IMR-90 (cell line): ENCODE data around the gene MTF1. TPM values are rescaled to one million over a fixed set of nuclear protein-coding genes. Genes with fewer than 3 reads are reported as not detected.

ENCODE experiments used
- ATAC-seq: fragments of 200-7000 bp; cut with Tn5 transposase; 2 replicates; pipeline ENCODE4 v1.9.1; 2020; ENCODE audit warnings: low read depth, mild to moderate bottlenecking, moderate library complexity
- BruUV-seq: library from RNA; stranded (reverse); fragments of 400-500 nt; replicated peaks from 2 replicates; lab custom pipeline; 2021; lab: Mats Ljungman, UMichigan
- CTCF ChIA-PET: fragments of 300-600 bp; formaldehyde crosslinking; extraction: SDS; loops from one replicate; lab custom pipeline; 2021; ENCODE audit warnings: antibody characterized with exemption; lab: Yijun Ruan, JAX
- POLR2A ChIA-PET: fragments of 300-600 bp; sonication (Branson Sonifier 250); formaldehyde crosslinking; loops from one replicate; lab custom pipeline; 2022; ENCODE audit warnings: antibody characterized with exemption; ENCODE audit not compliant: unreplicated experiment; lab: Charles Lee
- DNase-seq: peaks from one replicate; pipeline ENCODE4 v3.0.0; 2013
- H2AFZ ChIP-seq: replicated peaks from 2 replicates; pipeline ENCODE3; 2013; ENCODE audit warnings: low read length, mild to moderate bottlenecking; ENCODE audit not compliant: poor library complexity
- H2AK5ac ChIP-seq: 2 replicates; pipeline ENCODE4 v1.6.1; 2013; ENCODE audit warnings: low read depth, low read length, inconsistent platforms
- H2AK9ac ChIP-seq: replicated peaks from 2 replicates; pipeline ENCODE3; 2013; ENCODE audit warnings: mild to moderate bottlenecking, low read depth, low read length, moderate library complexity; ENCODE audit not compliant: poor library complexity
- H2BK120ac ChIP-seq: 2 replicates; pipeline ENCODE4 v1.6.1; 2013; ENCODE audit warnings: low read depth, low read length, inconsistent platforms
- H2BK15ac ChIP-seq: 3 replicates; pipeline ENCODE4 v1.6.1; 2013; ENCODE audit warnings: low read depth, low read length, inconsistent platforms
- H2BK20ac ChIP-seq: 2 replicates; pipeline ENCODE4 v1.6.1; 2013; ENCODE audit warnings: low read depth, mild to moderate bottlenecking, inconsistent platforms, low read length, moderate library complexity
- H2BK5ac ChIP-seq: 2 replicates; pipeline ENCODE4 v1.6.1; 2013; ENCODE audit warnings: mild to moderate bottlenecking, low read depth, low read length, inconsistent platforms; ENCODE audit not compliant: poor library complexity, severe bottlenecking
- H3K14ac ChIP-seq: replicated peaks from 2 replicates; pipeline ENCODE4 v1.6.1; 2013; ENCODE audit warnings: low read depth, low read length, inconsistent platforms
- H3K18ac ChIP-seq: 2 replicates; pipeline ENCODE4 v1.6.1; 2013; ENCODE audit warnings: low read depth, low read length, control low read depth
- H3K23ac ChIP-seq: 2 replicates; pipeline ENCODE4 v1.6.1; 2013; ENCODE audit warnings: low read depth, low read length, inconsistent platforms
- H3K27ac ChIP-seq: 2 replicates; pipeline ENCODE4 v1.5.1; 2013; ENCODE audit warnings: mild to moderate bottlenecking, control low read depth, low read length; ENCODE audit not compliant: insufficient read depth
- H3K27me3 ChIP-seq: 2 replicates; pipeline ENCODE4 v1.6.1; 2013; ENCODE audit warnings: low read length; ENCODE audit not compliant: control insufficient read depth, insufficient read depth
- H3K36me3 ChIP-seq: 2 replicates; pipeline ENCODE4 v1.6.1; 2013; ENCODE audit warnings: low read length, mixed read lengths; ENCODE audit not compliant: control insufficient read depth, insufficient read depth
- H3K4ac ChIP-seq: 2 replicates; pipeline ENCODE4 v1.6.1; 2013; ENCODE audit warnings: low read depth, low read length, inconsistent platforms
- H3K4me1 ChIP-seq: 2 replicates; pipeline ENCODE4 v1.6.1; 2013; ENCODE audit warnings: low read length, mixed read lengths; ENCODE audit not compliant: control insufficient read depth, insufficient read depth
- H3K4me2 ChIP-seq: 2 replicates; pipeline ENCODE4 v1.6.1; 2013; ENCODE audit warnings: low read depth, mild to moderate bottlenecking, control low read depth, low read length, moderate library complexity
- H3K4me3 ChIP-seq: 2 replicates; pipeline ENCODE4 v1.5.1; 2013; ENCODE audit warnings: low read depth, mild to moderate bottlenecking, control low read depth, low read length, moderate library complexity; ENCODE audit not compliant: insufficient read depth
- H3K56ac ChIP-seq: 2 replicates; pipeline ENCODE4 v1.6.1; 2013; ENCODE audit warnings: low read length, inconsistent platforms; ENCODE audit not compliant: insufficient read depth; ENCODE audit errors: extremely low read depth
- H3K79me1 ChIP-seq, 2 experiments: 2 replicates each; pipeline ENCODE4 v1.6.1; 2013; ENCODE audit warnings: low read length in 2 of 2, inconsistent platforms in 1 of 2, low read depth in 1 of 2
- H3K9ac ChIP-seq: 2 replicates; pipeline ENCODE4 v1.6.1; 2013; ENCODE audit warnings: low read depth, low read length, control low read depth
- H3K9me1 ChIP-seq: 2 replicates; pipeline ENCODE4 v1.6.1; 2013; ENCODE audit warnings: low read length, inconsistent platforms; ENCODE audit not compliant: insufficient read depth
- H3K9me3 ChIP-seq: 2 replicates; pipeline ENCODE4 v1.6.1; 2013; ENCODE audit warnings: low read length; ENCODE audit not compliant: control insufficient read depth, insufficient read depth
- H4K20me1 ChIP-seq: 2 replicates; pipeline ENCODE4 v1.6.1; 2013; ENCODE audit warnings: low read length, inconsistent platforms; ENCODE audit not compliant: insufficient read depth
- H4K5ac ChIP-seq: 2 replicates; pipeline ENCODE4 v1.6.1; 2013; ENCODE audit warnings: mild to moderate bottlenecking, low read depth, low read length, control low read depth
- H4K8ac ChIP-seq, 2 experiments: 2 replicates each; pipeline ENCODE4 v1.6.1; 2013; ENCODE audit warnings: low read depth in 2 of 2, low read length in 2 of 2, control low read depth in 1 of 2, inconsistent platforms in 1 of 2
- H4K91ac ChIP-seq: 2 replicates; pipeline ENCODE4 v1.6.1; 2013; ENCODE audit warnings: low read depth, low read length, inconsistent platforms; ENCODE audit not compliant: insufficient read depth
- CEBPB ChIP-seq: IDR thresholded peaks from 2 replicates; pipeline ENCODE4 v1.6.1; 2012; ENCODE audit warnings: low read depth, low read length, improper control_type of control experiment
- CHD1 ChIP-seq: IDR thresholded peaks from 2 replicates; pipeline ENCODE4 v1.6.1; 2012; ENCODE audit warnings: low read depth, low read length, improper control_type of control experiment
- NFE2L2 ChIP-seq: fragments of 150-350 bp; IDR thresholded peaks from 2 replicates; pipeline ENCODE4 v1.6.1; 2016; ENCODE audit warnings: low read depth, mild to moderate bottlenecking, low read length
- POLR2A ChIP-seq: IDR thresholded peaks from 2 replicates; pipeline ENCODE4 v1.6.1; 2012; ENCODE audit warnings: mild to moderate bottlenecking, low read depth, low read length
- RAD21 ChIP-seq: IDR thresholded peaks from 2 replicates; pipeline ENCODE4 v1.6.1; 2012; ENCODE audit warnings: low read length, improper control_type of control experiment
- RFX5 ChIP-seq: IDR thresholded peaks from 2 replicates; pipeline ENCODE4 v1.8.0; 2012; ENCODE audit warnings: low read depth, mild to moderate bottlenecking, low read length, moderate library complexity
- SMC3 ChIP-seq: fragments of 150-350 bp; IDR thresholded peaks from 2 replicates; pipeline ENCODE4 v1.6.1; 2016; ENCODE audit warnings: low read depth, mild to moderate bottlenecking, antibody characterized with exemption, low read length, moderate library complexity
- WGBS, 2 experiments: methylation state at CpG; one replicate each; pipeline versions ENCODE4 v1.1.5 to v1.1.7; 2013; ENCODE audit warnings: missing lambda C conversion rate in 2 of 2; ENCODE audit not compliant: insufficient read length in 1 of 2; ENCODE audit errors: extremely low coverage in 2 of 2; 5-methylcytosine and 5-hydroxymethylcytosine counted together
- dilution Hi-C: fragments of 300-500 bp; cut with HindIII; formaldehyde crosslinking; loops from one replicate; pipeline ENCODE4 v1.14.3; 2018; ENCODE audit warnings: low sequenced_read_pairs; ENCODE audit not compliant: unreplicated experiment
- in situ Hi-C: fragments of 300-500 bp; cut with MboI; formaldehyde crosslinking; loops from 3 replicates; pipeline ENCODE4 v1.14.3; 2019; ENCODE audit warnings: low sequenced_read_pairs, inconsistent platforms, mixed read lengths
- intact Hi-C: fragments of 100-400 bp; cut with micrococcal nuclease; formaldehyde crosslinking; loops from 2 replicates; pipeline ENCODE4 v1.10.0; 2022
- polyA plus RNA-seq, 3 experiments: library from polyadenylated mRNA; depleted of rRNA; stranded (reverse); fragments of >200 nt; gene quantifications; 2 replicates each; pipeline ENCODE4 v1.2.3, GENCODE V29; 2012; ENCODE audit warnings: low replicate concordance in 1 of 3
- total RNA-seq: library from RNA; depleted of rRNA; stranded (reverse); fragments of >200 nt; gene quantifications from 2 replicates; pipeline ENCODE4 v1.2.3, GENCODE V29; 2012

Gene MTF1
- total and polyA plus RNA-seq, 2 of the 4 experiments (the other 2 are of a cell fraction) = 2.3 to 4.7 TPM

DNA sequence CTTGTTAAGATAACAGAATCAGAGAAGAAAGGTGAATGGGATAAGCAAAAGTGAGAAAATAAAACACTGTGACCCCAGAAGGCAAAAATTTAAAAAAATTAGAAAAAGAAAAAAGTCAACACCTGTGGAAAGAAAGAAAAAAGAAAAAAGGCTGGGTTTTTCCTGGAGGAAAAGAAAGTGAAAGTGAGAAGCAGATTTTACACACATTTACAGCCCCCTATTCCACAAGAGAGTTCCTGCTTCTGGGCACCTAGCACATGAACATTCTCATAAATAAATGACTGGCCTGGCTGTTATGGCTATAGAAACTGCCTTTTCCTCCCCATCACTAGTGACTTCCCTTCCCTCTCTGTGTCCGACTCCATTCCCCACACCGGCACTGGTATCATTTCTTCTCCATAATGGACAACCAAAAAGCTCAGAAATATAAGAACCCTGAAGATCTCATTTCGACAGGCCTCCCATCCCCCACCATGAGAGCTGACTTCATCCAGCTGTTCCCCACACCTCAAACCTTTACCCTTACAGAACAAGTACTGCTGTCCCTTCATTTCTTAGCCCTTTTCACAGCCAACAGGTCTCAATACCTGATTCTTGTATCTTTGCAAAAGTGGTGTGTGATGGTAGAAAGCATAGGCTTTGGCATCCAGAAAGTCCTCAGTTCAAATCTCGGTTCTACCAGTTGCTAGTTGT, 12.6 kb downstream of the MTF1 start:
- Histone ChIP-seq H4K91ac (no peak overlapping the region), H3K9me1 (peaks cover 7% of the 10 kb centered on the region), H3K18ac (no peak overlapping the region), H3K4me3 (no peak overlapping the region), H3K9me3 (no peaks in the 10 kb centered on the region), H2AK9ac (no peak overlapping the region), H2AK5ac (no peak overlapping the region), H3K56ac (no peak overlapping the region), H3K36me3 (peaks cover 9% of the 10 kb centered on the region), H3K27ac (no peak overlapping the region), H3K4me1 (peaks cover 3% of the 10 kb centered on the region), H3K4me2 (peak overlapping the region; percentile 2; the same call in 1 of the 2 replicates), H4K8ac (no peak overlapping the region), H2BK5ac (no peak overlapping the region), H3K79me1 (peaks cover 45 to 76% of the 10 kb centered on the region in 2 experiments), H4K20me1 (peaks cover 19% of the 10 kb centered on the region; the same call in 1 of the 2 replicates), H3K23ac (no peak overlapping the region), H2BK15ac (no peak overlapping the region), H3K27me3 (no peaks in the 10 kb centered on the region), H2BK20ac (no peak overlapping the region), H2AFZ (no peak overlapping the region), H4K5ac (no peak overlapping the region), H2BK120ac (no peak overlapping the region), H3K4ac (no peak overlapping the region), H3K14ac (no peak overlapping the region), H3K9ac (no peak overlapping the region)
- WGBS, 2 experiments = no CpG with 5 or more reads among the region's 4 CpGs
- dilution Hi-C loops = no loop called here
- CTCF ChIA-PET = no interaction called here
- in situ Hi-C loops = no loop called here
- ATAC-seq (no peak), DNase-seq (no peak)
- intact Hi-C loops = no loop called here
- POLR2A ChIA-PET = interaction anchor here (0.7 kb wide), 1 partner anchor 112 kb away, joined by 8 read pairs; no protein-coding TSS in a partner anchor
- no TSS peak for BruUV-seq
- TF ChIP-seq CEBPB = no peak
- TF ChIP-seq SMC3 = no peak
- TF ChIP-seq RAD21 = no peak
- TF ChIP-seq POLR2A = no peak
- TF ChIP-seq RFX5 = no peak
- TF ChIP-seq CHD1 = no peak
- TF ChIP-seq NFE2L2 = no peak
